ENCODE measurements around the gene P2RY2.
A peak's percentile ranks its signal among the peaks of the same experiment; 100 is the strongest.
"Not testable (repeated sequence)": the region's sequence is repeated elsewhere in the genome, so short reads cannot be mapped to it uniquely, and the experiment has no call there.

Gene P2RY2

DNA sequence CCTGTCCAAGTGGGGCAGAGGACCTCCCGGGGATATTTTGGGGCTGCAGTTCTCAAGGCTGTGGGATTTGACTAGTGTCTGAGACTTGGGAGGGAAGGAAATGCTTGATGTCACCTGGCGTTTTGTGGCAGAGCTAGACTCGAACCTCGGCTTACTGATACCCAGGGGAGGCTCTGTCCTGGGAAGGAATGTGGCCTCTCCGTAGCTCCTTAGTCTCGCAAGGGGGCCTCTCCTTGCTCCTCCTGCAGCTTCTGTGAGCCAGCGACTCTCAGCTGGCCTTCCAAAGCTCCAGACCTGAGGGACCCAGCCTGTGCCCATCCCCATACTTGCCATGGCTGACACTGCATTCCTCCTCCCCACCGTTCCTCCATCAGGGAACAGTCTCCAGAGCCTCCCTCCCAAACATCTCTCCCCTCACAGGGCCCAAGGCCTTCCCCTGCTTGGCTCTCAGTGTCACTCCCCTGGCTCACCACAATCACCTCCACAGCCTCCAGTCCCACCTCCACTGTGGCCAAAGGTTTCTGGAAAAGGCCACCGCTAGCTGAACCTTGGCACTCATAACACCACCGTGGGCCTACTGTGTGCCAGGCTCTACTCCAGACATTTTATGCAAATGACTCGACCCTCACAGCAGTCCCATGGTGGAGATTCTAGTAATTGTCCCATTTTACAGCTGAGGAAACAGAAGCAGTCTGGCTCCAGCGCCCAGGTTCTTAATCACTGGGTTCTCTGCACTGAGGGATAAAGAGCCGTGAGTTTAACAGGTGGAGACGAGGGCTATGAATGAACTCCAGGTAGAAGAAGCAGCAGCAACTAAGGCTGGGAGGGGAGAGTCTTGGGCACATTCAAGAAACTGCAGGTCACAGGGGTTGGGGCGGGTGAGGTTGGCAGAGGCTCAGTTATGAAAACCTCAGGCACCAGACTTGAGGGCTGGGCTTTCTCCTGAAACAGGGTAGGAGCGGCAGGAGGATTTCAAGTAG, 12.1 kb downstream of the P2RY2 start:
- peak; percentile 36 for DNase-seq

DNA sequence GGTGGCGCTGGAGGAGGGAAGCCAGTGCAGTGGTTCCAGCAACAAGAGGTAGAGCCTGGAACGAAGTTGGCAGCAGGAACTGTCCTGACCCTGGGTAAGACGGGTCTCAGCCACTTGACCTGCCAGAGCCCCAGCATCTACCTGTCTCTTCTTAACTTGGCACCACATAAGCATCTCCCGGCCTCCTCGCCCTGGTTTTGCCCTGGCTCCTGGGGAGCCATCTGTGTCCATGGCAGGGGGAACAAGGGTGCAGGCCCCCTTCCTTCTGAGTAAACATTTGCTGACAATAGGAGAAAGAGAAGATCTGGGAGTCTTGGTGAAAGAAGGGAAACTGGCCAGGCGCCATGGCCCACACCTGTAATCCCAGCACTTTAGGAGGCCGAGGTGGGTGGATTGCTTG, 12.8 kb downstream of the P2RY2 start:
- DNase-seq = peak; percentile 35

DNA sequence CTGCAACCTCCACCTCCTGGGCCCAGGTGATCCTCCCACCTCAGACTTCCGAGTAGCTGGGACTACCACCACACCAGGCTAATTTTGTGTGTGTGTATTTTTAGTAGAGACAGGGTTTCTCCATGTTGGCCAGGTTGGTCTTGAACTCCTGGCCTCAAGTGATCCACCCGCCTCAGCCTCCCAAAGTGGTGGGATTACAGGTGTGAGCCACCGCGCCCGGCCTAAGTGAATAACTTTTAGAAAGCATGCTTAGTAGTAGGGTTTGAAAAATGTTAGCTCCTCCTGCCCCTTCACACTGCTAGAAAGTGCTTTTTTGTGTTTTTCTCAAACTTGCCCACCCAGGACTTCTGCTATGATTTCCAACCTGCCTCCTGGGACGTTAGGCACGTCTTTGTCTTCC, 14.4 kb downstream of the P2RY2 start:
- not testable (repeated sequence) for DNase-seq

DNA sequence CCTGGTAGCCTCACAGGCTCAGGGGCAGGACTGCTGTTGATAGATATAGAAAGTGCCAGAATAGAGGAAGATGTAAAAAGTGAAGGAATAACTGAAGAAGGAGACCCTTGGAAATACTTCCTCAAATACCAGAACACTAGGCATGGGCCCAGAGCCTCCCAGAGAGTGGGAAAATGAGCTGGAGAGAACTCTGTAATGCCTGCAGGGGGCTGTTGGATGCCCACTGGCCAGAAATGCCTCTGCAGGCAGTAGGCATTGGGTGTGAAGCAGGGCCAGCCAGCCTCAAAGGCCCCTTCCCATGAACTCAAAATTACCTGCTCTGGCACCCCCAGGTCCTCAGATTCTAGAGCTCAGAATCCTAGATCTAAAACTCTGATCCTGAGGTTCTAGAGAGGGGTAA, 15.1 kb downstream of the P2RY2 start:
- no peak for DNase-seq

DNA sequence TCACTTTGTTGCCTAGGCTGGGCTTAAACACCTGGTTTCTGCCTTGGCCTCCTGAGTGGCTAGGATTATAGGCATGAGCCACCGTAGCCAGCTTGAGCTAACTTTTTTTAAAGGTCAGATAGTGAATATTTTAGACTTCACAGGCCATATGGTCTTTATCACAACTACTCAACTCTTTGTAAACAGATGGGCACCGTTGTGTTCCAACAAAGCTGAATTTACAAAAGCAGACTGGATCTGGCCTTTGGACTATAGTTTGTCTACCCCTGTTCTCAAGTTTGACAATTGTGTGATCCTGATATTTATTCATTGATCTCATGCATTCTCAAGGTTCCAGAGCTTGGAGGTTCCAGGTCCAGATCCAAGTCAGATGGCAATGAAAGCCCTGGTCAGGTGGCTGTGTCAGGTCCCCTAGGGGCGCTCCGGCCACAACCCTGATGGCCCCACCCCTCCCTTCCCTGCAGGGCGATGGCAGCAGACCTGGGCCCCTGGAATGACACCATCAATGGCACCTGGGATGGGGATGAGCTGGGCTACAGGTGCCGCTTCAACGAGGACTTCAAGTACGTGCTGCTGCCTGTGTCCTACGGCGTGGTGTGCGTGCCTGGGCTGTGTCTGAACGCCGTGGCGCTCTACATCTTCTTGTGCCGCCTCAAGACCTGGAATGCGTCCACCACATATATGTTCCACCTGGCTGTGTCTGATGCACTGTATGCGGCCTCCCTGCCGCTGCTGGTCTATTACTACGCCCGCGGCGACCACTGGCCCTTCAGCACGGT, 15.8 kb downstream of the P2RY2 start:
- no peak for DNase-seq

DNA sequence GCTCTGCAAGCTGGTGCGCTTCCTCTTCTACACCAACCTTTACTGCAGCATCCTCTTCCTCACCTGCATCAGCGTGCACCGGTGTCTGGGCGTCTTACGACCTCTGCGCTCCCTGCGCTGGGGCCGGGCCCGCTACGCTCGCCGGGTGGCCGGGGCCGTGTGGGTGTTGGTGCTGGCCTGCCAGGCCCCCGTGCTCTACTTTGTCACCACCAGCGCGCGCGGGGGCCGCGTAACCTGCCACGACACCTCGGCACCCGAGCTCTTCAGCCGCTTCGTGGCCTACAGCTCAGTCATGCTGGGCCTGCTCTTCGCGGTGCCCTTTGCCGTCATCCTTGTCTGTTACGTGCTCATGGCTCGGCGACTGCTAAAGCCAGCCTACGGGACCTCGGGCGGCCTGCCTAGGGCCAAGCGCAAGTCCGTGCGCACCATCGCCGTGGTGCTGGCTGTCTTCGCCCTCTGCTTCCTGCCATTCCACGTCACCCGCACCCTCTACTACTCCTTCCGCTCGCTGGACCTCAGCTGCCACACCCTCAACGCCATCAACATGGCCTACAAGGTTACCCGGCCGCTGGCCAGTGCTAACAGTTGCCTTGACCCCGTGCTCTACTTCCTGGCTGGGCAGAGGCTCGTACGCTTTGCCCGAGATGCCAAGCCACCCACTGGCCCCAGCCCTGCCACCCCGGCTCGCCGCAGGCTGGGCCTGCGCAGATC, 16.5 kb downstream of the P2RY2 start:
- DNase-seq = no peak

DNA sequence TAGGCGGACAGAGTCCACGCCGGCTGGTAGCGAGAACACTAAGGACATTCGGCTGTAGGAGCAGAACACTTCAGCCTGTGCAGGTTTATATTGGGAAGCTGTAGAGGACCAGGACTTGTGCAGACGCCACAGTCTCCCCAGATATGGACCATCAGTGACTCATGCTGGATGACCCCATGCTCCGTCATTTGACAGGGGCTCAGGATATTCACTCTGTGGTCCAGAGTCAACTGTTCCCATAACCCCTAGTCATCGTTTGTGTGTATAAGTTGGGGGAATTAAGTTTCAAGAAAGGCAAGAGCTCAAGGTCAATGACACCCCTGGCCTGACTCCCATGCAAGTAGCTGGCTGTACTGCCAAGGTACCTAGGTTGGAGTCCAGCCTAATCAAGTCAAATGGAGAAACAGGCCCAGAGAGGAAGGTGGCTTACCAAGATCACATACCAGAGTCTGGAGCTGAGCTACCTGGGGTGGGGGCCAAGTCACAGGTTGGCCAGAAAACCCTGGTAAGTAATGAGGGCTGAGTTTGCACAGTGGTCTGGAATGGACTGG, 17.2 kb downstream of the P2RY2 start:
- DNase-seq = no peak

DNA sequence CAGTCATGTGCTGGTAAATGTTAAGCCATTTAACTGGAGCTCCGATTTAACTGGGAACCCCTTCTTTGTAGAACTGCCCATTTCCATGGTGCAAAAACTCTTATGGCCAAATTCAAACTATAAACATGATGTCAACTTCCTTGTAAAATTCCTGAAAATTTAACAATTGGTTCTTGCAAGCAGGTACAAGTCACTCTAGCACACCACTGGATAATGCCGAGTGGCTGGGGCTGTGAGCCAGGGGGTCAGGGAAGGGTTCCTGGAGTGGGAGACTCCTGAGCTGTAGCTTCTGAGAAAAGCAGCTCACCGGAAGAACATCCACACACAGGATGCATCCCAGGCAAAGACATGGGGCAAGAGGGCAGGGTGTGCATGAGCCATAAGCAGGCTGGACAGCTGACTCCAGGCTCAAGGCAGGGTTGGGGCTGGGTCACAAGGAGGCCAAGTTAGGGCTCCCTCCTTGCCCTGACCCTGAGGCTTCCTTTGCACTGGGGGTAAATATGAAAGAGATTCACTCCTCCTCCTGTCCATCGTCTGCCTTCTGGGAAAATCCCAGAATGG, 18.2 kb downstream of the P2RY2 start:
- DNase-seq = no peak

DNA sequence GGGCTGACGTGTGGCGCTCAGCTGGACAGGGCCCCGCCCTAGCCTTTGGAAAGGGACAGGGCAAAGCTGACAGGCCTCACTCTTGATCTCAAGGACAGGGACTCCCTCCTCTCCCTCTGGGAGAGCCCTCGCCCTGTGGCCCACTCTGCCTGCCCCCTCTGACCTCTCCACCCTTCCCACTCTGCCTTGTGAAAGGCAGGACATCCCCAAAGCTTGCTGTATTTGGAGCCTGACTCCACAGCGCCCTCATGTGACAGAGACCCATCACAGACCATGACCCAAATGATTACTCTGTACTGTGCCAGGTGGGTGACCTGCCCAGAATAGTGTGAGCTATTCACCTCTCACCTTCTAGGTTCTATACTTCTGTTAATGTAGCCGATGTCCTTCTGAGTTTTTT, 18.8 kb downstream of the P2RY2 start:
- peak; percentile 66 for DNase-seq

DNA sequence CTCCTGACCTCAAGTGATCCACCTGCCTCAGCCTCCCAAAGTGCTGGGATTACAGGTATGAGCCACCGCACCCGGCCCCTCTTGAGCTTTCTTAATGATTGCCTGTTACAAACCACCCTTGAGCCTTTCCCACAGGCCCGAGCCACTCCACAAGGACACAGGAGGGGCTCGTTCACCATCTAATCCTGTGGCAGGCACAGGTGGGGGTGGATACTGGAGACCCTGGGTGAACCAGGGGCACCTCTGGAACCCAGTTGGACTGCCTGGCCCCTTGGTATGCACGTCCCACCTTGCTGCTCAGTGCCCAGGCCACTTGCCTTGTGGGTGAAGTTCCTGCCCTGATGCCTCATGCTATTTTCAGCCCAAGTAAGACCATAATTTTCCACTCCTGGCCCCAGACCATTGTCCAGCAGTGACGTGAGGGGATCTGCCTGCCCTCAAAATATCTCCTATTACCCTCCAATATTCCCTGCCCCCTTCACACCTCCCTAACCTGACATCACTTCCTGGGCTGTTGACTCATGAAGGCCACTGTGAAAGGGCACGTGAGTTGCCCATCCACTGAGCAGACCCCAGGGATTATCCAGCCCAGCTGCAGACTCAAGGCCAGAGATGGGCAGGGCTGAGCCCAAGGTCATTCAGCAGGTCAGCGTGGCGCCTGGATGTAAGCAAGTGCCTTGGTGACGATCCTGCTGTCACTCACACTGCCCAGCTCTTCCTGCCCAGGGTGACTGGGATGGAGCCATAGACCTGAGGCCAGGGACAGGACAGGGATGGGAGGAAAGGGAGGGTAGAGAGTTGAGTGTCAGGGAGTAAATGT, 19.6 kb downstream of the P2RY2 start:
- no peak for DNase-seq

DNA sequence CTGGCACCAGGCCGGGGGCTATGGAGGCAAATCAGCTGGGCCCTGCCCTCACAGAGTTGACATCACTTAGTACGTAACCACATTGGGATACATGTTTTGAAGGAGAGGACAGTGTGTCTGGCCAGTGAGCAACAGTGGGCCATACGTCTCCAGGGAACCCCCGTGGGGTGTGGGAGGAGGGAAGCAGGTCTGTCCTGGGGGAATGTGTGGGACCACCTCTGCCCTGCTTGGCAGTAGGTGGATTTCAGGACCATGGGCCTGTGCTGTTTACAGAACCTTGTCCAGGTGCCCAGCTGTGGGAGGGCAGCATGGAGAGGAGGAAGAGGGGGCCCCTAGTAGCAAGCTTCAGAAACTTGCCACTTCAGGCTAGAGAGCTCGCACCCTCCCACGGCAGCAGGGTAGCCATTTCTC, 21.0 kb downstream of the P2RY2 start:
- DNase-seq = no peak

DNA sequence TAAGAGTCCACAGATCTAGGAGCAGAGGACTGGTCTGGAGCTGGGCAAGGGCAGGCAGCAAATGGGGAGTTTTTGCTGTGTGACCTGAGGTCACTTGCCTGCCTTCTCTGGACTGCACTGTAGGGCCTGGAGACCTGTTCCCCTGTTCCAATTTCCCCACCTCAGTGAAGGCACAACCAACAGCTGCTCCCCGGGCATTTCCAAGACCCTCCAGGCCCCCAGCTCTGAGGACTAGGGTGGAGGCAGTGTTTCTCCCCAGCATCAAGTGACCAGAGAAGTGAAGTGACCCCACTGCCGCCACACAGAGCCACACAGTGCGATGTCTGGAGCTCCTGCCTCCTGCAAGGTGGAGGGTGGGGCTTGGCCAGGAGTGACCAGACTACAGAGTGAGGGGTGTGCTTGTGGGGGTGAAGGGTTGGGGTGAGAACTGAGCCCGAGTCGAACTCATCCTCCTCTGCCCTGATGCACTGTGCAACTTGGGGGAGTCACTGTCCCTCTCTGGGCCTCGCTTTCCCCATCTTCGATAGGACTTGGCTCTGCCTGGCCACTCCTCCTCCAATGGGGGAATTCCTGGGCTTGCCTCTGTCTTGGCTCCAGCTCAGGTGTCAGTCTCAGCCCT, 21.6 kb downstream of the P2RY2 start:
- DNase-seq = no peak

DNA sequence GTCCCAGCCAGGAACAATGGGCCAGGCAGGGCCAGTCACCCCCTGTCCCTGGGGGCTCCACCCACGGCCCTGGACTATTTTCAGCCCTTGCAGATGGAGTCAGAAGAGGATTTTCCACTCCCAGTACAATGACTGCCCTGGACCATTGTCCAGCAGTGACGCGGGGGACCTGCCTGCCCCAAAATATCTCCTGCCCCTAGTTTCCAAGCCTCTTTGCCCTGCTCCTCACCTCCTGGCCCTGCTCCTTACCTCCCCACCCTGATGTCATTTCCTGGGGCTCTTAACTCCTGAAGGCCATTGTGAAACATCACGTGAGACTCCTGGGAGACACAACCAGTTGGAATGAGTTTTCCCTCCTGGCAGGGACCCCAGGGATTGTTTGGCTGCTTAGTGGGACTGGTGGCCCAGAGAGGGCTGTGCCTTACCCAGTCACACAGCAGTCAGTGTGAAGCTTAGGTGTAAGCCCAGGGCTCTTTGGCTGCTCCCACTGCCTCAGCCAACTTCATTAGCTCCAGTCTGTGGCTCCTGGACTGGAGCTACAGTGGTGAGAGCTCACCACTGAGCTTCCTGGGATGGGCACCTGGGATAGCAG, 22.2 kb downstream of the P2RY2 start:
- no peak for DNase-seq

DNA sequence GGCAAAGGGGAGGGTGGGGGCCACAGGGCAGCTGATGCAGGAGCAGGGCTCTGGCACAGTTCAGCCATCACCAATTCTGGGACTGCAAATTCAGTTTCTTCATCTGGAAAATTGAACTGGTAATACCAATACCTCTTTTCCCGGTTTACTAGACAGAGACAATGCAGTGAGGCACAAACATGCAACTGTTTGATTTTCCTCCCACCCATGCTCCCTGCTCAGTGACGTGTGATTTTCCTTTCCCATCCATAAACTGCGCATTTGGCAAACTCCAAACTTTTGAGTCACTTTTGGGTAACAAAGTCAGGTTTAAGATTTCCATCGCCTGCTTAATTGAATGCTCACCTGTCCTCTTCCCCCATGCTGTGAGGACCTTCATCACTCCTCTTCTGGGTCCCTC, 23.2 kb downstream of the P2RY2 start:
- DNase-seq = no peak

DNA sequence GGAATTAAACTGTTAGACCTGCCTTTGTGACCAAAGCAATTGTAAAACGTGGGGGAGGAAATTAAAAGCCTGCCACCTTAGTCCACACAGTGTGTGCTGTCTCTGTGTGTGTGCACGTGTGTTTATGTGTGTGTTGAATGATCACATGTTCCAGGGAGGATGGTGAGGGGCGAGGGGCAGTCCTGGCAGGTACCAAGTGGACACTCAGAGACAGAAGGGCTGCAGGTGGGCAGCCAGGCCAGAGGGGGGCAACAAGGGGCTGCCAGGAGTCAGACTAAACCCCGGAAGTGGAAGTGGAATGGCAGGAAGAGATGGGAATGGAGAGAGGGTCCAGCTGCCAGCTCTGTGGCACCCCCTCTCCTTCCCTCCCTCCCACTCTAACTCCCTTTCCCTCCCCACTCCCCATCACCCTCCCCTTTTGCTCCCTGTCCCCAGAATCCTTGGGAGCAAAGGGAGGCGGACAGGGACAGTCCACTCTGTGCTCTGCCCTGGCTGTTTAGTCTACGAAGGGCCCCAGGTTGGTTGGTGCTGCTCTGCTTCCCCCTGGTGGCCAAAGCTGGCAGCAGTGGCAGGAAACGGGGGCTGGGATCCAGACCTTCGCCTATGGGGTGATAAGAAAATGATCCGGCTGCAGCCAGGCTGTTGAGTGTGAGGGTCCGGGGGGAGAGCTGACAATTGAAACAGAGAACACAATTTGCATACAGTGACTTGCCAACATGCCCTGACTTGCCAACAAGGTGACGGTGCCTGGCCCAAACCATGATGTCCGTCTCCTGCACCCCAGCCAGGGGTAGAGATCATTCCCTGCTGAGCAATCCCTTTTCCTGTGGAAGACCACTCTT, 24.4 kb downstream of the P2RY2 start:
- DNase-seq = peak; percentile 92

DNA sequence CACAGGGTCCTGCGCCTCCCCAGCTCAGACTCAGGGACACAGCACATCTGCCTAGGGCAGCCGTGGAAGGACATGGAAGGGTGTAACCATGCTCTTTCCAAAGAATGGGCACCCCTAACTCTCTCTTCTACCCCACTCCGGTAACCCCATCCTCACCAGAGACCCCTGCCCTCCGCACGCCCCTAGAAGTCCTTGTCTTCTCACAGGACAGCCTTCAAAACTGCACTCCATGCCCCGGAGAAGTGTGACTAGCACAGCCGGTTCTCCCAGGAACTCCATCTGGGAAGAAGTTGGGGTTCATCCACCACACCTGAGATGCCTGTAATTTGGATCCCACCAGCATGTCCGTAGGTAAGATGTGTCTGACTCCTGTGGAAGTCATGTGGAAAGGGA, 25.0 kb downstream of the P2RY2 start:
- DNase-seq = no peak

DNA sequence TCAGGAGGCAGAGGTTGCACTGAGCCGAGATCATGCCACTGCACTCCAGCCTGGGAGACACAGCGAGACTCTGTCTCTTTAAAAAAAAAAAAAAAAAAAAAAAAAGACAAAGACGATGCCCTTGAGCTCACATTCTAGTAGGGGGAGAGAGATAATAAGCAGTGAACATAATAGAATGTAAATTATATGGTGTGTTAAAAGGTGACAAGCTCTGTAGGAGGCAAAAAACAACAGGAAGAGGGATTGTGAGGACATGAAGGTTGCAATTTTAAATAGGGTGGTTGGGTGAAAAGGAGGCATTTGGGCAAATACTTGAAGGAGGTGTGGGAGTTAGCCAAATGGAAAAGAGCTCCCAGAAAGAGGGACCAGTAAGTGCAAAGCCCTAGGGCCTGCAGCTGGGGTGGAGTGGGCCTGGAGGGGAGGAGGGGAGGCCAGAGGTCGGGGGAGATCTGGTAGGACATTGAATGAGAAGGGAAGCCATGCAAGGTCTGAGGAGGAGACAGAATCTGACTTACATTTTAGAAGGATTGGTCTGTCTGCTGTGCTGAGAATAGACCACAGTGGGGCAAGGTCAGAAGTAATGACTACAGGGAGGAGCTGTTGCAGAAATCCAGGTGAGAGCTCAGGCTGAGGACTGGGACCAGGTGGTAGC, 26.6 kb downstream of the P2RY2 start:
- no peak for DNase-seq

DNA sequence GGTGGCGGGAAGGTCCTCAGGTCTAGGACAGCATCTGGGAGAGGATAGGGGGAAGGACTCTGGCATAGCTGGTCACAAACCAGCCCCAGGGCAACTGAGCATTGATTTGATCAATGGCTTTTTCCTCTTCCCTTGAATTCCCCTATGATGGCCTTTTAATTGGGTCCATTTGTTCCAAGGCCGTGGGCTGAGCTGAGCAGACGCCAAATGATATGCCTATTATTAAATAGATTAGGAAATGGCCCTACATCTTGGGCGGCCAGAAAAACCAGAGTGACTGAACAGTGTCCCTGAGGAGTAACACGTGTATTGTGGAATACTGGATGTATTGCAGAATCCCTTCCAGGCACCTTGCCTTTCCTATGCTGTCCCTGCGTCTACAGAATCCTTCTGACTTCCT, 27.4 kb downstream of the P2RY2 start:
- DNase-seq = no peak

DNA sequence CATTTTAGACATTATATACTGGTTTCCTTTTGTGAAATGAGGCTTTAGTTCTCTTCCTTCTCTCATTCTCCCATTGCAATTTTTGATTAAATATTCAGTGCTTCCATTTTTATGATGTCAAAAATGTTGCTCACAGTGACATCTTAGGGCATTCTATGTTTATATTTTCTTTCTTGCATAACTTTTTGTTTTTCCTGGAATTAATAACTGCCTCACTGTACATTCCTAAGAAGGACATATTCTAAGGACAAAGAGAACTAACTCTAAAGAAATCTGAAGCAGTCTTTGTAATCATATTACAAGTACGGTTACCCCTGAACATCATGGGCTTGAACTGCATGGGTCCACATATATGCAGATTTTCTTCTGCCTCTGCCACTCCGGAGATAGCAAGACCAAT, 28.2 kb downstream of the P2RY2 start:
- DNase-seq = no peak
